ENCODE results near the gene ATRNL1.

- no peak for TF ChIP-seq CTCF (IDR thresholded peaks at IDR 0.05)
- TF ChIP-seq EZH2 (IDR thresholded peaks at IDR 0.05): no peak
- no peak for TF ChIP-seq EZH2phosphoT487 (IDR thresholded peaks at IDR 0.05)
Measured at GRCh38 chr10:115801992-115802391, 708.8 kb downstream of the ATRNL1 start.
